ENCODE measurements around the gene FRAT2. TPM values are rescaled to one million over a fixed set of nuclear protein-coding genes. Genes with fewer than 3 reads are reported as not detected.

FRAT2 gene
- total and polyA plus RNA-seq, 2 of the 13 experiments (the other 11 are each of a cell fraction or from before 2014, with no cell fraction given): 7.2 to 14.1 TPM

Small RNAs within 50 kb of the gene (small RNA-seq; reads per million reads assigned to genes)
- gene RF00017 (ENCODE audit: insufficient read depth in 2 of 3, insufficient read length in 3 of 3, low read depth in 2 of 3, low replicate concordance in 1 of 3): 0 reads per million in 3 experiments

Other genes starting within 250 kb of the FRAT2 start
- 0.07 and 0.33 TPM in 2 replicates for gene SLIT1, start 148.8 kb downstream of the FRAT2 start, total RNA-seq (2016; rRNA removed; fragmentation: Illumina TruSeq; extraction: Trizol)
- 0.09 and 0.22 TPM in 2 replicates for gene SLIT1, start 148.8 kb downstream of the FRAT2 start, polyA plus RNA-seq (2011; rRNA removed)
- gene ARHGAP19, start 42.1 kb downstream of the FRAT2 start, total RNA-seq (2016; rRNA removed; fragmentation: Illumina TruSeq; extraction: Trizol): 10.0 and 15.6 TPM in 2 replicates
- gene ARHGAP19, start 42.1 kb downstream of the FRAT2 start, polyA plus RNA-seq (2011; rRNA removed): 4.3 and 7.6 TPM in 2 replicates
- gene FRAT1, start 15.5 kb downstream of the FRAT2 start, total RNA-seq (2016; rRNA removed; fragmentation: Illumina TruSeq; extraction: Trizol): 1.3 and 2.3 TPM in 2 replicates
- gene FRAT1, start 15.5 kb downstream of the FRAT2 start, polyA plus RNA-seq (2011; rRNA removed): 1.7 TPM in 2 replicates
- 30.6 and 39.4 TPM in 2 replicates for gene RRP12, start 66.6 kb upstream of the FRAT2 start, total RNA-seq (2016; rRNA removed; fragmentation: Illumina TruSeq; extraction: Trizol)
- 13.2 and 18.6 TPM in 2 replicates for gene RRP12, start 66.6 kb upstream of the FRAT2 start, polyA plus RNA-seq (2011; rRNA removed)
- gene PGAM1, start 91.5 kb upstream of the FRAT2 start, total RNA-seq (2016; rRNA removed; fragmentation: Illumina TruSeq; extraction: Trizol): 354 and 442 TPM in 2 replicates
- 403 and 483 TPM in 2 replicates for gene PGAM1, start 91.5 kb upstream of the FRAT2 start, polyA plus RNA-seq (2011; rRNA removed)
- 39.9 and 47.6 TPM in 2 replicates for gene EXOSC1, start 111.3 kb upstream of the FRAT2 start, total RNA-seq (2016; rRNA removed; fragmentation: Illumina TruSeq; extraction: Trizol)
- gene EXOSC1, start 111.3 kb upstream of the FRAT2 start, polyA plus RNA-seq (2011; rRNA removed): 36.3 and 38.0 TPM in 2 replicates
- gene ZDHHC16, start 111.4 kb upstream of the FRAT2 start, total RNA-seq (2016; rRNA removed; fragmentation: Illumina TruSeq; extraction: Trizol): 30.2 and 41.8 TPM in 2 replicates
- 40.8 and 49.4 TPM in 2 replicates for gene ZDHHC16, start 111.4 kb upstream of the FRAT2 start, polyA plus RNA-seq (2011; rRNA removed)
- 76.4 and 95.9 TPM in 2 replicates for gene MMS19, start 163.7 kb upstream of the FRAT2 start, total RNA-seq (2016; rRNA removed; fragmentation: Illumina TruSeq; extraction: Trizol)
- gene MMS19, start 163.7 kb upstream of the FRAT2 start, polyA plus RNA-seq (2011; rRNA removed): 106 and 107 TPM in 2 replicates
- 5.8 and 7.9 TPM in 2 replicates for gene UBTD1, start 164.2 kb upstream of the FRAT2 start, total RNA-seq (2016; rRNA removed; fragmentation: Illumina TruSeq; extraction: Trizol)
- 10.0 and 11.4 TPM in 2 replicates for gene UBTD1, start 164.2 kb upstream of the FRAT2 start, polyA plus RNA-seq (2011; rRNA removed)
- gene ANKRD2, start 238.1 kb upstream of the FRAT2 start, total RNA-seq (2016; rRNA removed; fragmentation: Illumina TruSeq; extraction: Trizol): not detected in 2 replicates
- not detected in 2 replicates for gene ANKRD2, start 238.1 kb upstream of the FRAT2 start, polyA plus RNA-seq (2011; rRNA removed)
- 18.8 and 19.5 TPM in 2 replicates for gene HOGA1, start 249.7 kb upstream of the FRAT2 start, total RNA-seq (2016; rRNA removed; fragmentation: Illumina TruSeq; extraction: Trizol)
- 7.1 and 7.6 TPM in 2 replicates for gene HOGA1, start 249.7 kb upstream of the FRAT2 start, polyA plus RNA-seq (2011; rRNA removed)